HG02852 (cell line): ENCODE data around the gene FYN.

Experiments used
- ATAC-seq: cut with Tn5 transposase; IDR thresholded peaks from one replicate; pipeline ENCODE4 v1.9.1; 2021; ENCODE audit warnings: mild to moderate bottlenecking, moderate library complexity; ENCODE audit not compliant: unreplicated experiment

Gene FYN

GRCh38 chr6:111757342-111757741 is 115.9 kb downstream of the FYN start:
- ATAC-seq: no peak

GRCh38 chr6:111754423-111754822 is 118.8 kb downstream of the FYN start:
- ATAC-seq: no peak

GRCh38 chr6:111753573-111753972 is 119.7 kb downstream of the FYN start:
- no peak for ATAC-seq

- ATAC-seq: no peak
These were observed 120.8 kb downstream of the FYN start for GRCh38 chr6:111752476-111752875.

GRCh38 chr6:111750753-111751673 is 122.2 kb downstream of the FYN start:
- ATAC-seq: peak; percentile 86

- ATAC-seq: no peak
These were observed 123.1 kb downstream of the FYN start for GRCh38 chr6:111750153-111750552.

- peak; percentile 69 for ATAC-seq
These were observed 125.0 kb downstream of the FYN start for GRCh38 chr6:111748231-111748647.

GRCh38 chr6:111747829-111748228 is 125.4 kb downstream of the FYN start:
- ATAC-seq: no peak

- no peak for ATAC-seq
These were observed 125.9 kb downstream of the FYN start for GRCh38 chr6:111747396-111747795.

- ATAC-seq: no peak
These were observed 126.3 kb downstream of the FYN start for GRCh38 chr6:111746983-111747382.

- no peak for ATAC-seq
These were observed 127.6 kb downstream of the FYN start for GRCh38 chr6:111745636-111746035.

- no peak for ATAC-seq
These were observed 128.1 kb downstream of the FYN start for GRCh38 chr6:111745186-111745585.

GRCh38 chr6:111743862-111744692 is 129.2 kb downstream of the FYN start:
- no peak for ATAC-seq

GRCh38 chr6:111743360-111743759 is 129.9 kb downstream of the FYN start:
- ATAC-seq: no peak

- ATAC-seq: peak; percentile 47
These were observed 131.9 kb downstream of the FYN start for GRCh38 chr6:111741177-111741952.

- no peak for ATAC-seq
These were observed 132.7 kb downstream of the FYN start for GRCh38 chr6:111740506-111740905.

- ATAC-seq: no peak
These were observed 134.0 kb downstream of the FYN start for GRCh38 chr6:111739257-111739696.

- ATAC-seq: no peak
These were observed 134.6 kb downstream of the FYN start for GRCh38 chr6:111738631-111739030.

- ATAC-seq: no peak
These were observed 135.1 kb downstream of the FYN start for GRCh38 chr6:111738156-111738555.

- no peak for ATAC-seq
These were observed 136.2 kb downstream of the FYN start for GRCh38 chr6:111737065-111737521.
